Skin epidermis (tissue), 12 donors: ENCODE results near the gene MIER2.
"Not testable (repeated sequence)": the region's sequence is repeated elsewhere in the genome, so short reads cannot be mapped to it uniquely, and the experiment has no call there.

Experiments
- H3K27ac ChIP-seq, 21 experiments: fragments of 200-600 bp; sonication (generic) in 11 of 21; one replicate each; pipeline ENCODE4 v1.5.0; 2020; ENCODE audit warnings: mild to moderate bottlenecking in 3 of 21, inconsistent platforms in 2 of 21, moderate library complexity in 2 of 21
- H3K4me3 ChIP-seq, 7 experiments: fragments of 200-600 bp; sonication (generic) in 2 of 7; one replicate each; pipeline ENCODE4 v1.5.0; 2020; ENCODE audit warnings: inconsistent platforms in 2 of 7, mild to moderate bottlenecking in 2 of 7, moderate library complexity in 1 of 7

Gene MIER2

DNA sequence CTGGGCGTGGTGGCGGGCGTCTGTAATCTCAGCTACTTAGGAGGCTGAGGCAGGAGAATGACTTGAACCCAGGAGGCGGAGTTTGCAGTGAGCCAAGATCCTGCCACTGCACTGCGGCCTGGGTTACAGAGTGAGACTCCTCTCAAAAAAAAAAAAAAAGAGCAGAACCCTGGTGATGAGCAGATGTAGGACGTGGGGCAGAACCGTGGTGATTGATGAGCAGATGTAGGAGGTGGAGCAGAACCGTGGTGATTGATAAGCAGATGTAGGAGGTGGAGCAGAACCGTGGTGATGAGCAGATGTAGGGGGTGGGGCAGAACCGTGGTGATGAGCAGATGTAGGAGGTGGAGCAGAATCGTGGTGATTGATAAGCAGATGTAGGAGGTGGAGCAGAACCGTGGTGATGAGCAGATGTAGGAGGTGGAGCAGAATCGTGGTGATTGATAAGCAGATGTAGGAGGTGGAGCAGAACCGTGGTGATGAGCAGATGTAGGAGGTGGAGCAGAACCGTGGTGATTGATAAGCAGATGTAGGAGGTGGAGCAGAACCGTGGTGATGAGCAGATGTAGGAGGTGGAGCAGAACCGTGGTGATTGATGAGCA, 36.1 kb upstream of the MIER2 start:
- H3K4me3 ChIP-seq, H3K27ac ChIP-seq: not testable (repeated sequence)

DNA sequence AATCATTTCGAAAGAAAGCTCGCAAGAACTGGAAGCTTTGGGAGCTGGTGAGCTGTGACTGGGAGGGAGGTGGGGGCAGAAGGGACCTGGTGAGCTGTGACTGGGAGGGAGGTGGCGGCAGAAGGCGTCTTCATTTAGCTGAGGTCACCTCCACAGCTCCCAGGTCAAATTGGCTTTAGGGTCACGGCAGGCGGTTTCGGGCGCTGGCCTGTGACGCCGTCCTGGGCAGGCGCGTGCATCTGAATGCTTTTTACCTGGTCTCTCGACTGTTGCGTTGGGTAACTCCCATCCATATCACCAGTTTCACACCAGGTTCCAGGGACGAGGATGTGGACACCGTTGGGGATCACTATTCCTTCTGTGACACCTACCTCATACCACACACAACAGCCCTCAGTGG, 35.2 kb upstream of the MIER2 start:
- no peak overlapping the region for H3K27ac ChIP-seq
- H3K4me3 ChIP-seq, result no peak overlapping the region

DNA sequence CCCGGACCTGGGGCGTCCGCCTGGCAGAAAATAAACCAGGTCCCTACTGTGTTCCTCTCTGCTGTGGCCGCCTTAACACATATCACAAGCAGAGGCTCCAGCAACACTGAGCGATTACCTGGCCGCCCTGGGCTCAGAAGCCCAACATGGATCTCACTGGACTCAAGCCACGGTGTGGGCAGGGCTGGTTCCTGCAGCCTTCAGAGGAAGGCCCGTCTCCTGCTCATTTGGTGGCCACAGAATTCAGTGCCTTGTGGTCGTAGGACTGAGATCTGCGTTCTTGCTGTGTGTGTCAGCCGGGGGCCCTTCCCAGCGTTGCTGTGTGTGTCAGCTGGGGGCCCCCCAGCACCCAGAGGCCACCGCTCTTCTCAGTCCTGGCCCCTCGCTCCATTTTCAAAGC, 34.1 kb upstream of the MIER2 start:
- Histone ChIP-seq H3K4me3 (no peak overlapping the region), H3K27ac (no peak overlapping the region)

DNA sequence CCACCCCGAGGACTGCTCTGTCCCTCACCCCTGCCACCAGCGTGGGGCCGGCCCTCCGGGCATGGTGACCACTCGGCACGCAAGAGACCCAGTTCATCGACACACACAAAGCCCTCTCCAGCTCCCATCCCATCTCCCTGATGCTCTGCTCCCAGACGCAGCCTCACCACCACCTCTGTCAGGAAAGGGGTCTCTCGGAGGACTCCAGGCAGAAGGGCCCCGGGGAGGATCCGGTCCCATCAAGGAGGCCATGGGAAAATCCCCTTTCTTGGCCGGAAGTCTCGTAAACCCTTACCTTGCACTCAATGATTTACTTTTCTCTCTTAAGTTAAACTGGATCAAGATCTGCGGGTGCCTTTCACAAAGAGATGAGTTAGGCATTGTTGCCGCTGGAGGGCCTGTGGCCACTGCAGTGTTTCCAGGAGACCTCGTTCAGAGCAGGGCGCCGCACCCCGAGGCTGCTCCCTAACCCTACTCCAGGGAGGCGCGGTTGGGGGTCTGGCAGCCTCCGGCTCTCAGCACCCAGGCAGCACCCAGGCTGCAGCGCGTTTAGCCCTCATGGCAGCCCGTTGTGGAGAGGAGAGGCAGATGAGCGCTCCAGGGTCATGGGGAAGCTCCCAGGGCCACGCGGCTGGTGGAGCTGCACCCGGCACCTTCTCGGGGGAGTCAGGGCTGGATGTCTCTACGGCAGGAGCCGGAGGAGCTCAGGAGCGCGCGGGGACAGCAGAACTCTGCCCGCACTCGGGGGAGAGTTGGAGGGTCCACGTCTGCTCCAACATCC, 33.4 kb upstream of the MIER2 start:
- no peak overlapping the region for H3K27ac ChIP-seq
- no peak overlapping the region for H3K4me3 ChIP-seq

DNA sequence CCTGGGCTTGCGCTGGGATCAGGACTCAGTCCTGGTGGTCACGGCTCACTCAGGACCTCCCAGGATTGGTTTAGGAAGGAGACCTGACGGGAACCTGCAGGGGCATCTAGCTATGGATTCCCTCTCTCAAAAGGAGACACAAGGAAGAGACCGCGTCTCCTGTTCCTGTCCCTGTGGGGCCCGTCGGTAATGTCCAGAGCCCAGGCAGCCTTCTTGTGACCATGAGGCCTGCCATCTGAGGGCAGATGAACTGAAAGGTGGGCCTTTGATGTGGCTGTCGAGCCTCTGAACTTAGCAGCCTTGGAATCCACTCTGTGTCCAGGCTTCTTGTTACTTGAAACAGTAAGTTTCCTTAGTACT, 31.5 kb upstream of the MIER2 start:
- Histone ChIP-seq H3K27ac (no peak overlapping the region), H3K4me3 (no peak overlapping the region)

DNA sequence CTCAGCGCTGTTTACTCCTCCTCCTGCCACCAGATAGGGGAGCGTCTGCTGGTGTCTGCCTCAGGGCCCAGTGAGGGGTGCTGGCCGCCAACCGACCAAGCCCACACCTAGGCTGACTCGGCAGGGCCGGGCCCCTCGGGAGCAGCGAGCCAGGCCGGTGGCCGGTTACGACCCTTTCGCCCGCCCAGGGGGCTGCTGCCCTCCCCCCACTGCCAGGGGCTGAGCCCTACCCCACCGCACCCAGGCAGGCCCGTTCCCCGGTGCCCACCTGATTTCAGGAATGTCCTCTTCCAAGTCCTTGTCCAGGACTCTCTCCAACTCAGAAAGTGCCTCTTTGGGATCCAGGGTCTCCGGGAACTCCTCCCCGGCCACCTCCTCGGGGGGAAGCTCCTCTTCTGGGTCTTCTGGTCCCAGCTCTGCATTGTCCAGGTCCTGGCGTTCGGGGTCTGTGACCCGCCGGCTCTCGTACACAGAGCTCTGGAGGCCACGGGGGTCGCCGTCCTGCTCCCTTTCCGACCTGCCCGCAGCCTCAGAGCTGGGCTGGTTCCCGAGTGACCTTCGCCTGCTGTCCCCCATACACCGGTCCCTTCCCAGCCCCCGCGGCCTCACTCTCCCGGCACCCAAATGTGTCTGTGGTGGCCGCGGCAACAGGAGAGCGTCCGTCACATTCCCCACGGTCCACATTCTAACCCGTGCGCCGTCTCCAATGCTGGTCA, 31.0 kb upstream of the MIER2 start:
- Histone ChIP-seq H3K4me3 (peak overlapping the region in 2 of 7 experiments; percentile 28 to 37), H3K27ac (peak overlapping the region in 3 of 21 experiments; percentile 57 to 72 (median 60))

DNA sequence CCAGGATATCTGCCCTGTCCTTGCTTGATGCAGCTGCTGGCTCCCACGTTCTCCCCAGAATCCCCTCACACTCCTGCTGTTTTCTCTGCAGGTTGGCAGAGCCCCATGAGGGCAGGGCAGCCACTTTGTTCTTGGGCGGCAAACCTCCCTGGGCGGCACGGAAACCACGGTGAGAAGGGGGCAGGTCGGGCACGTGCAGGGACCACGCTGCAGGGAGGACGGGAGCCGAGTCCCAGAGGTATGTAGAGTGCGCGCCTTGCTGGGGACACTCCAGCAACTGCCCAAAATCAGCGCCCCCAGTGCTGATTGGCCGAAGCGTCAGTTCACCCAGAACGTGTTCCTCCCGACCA, 30.3 kb upstream of the MIER2 start:
- Histone ChIP-seq H3K4me3 (peak overlapping the region in 4 of 7 experiments; percentile 5 to 37 (median 18)), H3K27ac (peak overlapping the region in 8 of 21 experiments; percentile 21 to 83 (median 70))

DNA sequence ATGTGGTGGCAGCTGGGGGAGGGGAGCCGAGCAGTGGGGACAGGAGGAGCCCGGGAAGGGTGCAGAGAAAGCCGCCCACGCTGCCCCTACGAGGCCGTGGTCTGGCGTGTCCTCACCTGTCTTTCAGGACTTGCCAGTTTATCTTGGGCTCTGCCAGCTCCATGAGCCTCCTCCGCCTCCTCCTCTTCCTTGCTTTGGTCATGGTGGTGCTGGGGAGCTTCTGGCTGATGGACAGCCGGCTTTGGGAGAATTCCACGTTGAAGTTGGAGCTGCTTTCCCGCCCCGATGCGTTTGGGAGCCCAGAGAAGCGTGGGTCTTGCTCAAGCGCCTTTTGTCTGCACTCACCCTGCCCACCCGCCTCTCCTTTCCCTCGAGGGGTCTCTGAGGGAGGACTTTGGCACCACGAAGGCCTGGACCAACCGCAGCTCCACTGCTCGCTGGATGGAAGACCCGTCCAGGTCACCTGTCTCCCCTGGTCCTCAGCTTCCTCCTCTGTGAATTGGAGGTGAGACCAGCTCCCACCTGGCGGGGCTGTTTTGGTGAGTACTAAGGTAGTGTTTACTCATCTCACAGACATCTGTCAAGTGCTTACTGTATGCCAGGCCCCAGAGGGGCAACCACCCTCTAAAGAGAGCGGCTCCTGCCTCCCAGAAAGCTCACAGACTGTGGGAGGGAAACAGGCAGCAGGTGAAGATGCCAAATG, 29.7 kb upstream of the MIER2 start:
- peak overlapping the region in 12 of 21 experiments; percentile 22 to 83 (median 58) for H3K27ac ChIP-seq
- H3K4me3 ChIP-seq, result peak overlapping the region in 5 of 7 experiments; percentile 3 to 37 (median 9)

DNA sequence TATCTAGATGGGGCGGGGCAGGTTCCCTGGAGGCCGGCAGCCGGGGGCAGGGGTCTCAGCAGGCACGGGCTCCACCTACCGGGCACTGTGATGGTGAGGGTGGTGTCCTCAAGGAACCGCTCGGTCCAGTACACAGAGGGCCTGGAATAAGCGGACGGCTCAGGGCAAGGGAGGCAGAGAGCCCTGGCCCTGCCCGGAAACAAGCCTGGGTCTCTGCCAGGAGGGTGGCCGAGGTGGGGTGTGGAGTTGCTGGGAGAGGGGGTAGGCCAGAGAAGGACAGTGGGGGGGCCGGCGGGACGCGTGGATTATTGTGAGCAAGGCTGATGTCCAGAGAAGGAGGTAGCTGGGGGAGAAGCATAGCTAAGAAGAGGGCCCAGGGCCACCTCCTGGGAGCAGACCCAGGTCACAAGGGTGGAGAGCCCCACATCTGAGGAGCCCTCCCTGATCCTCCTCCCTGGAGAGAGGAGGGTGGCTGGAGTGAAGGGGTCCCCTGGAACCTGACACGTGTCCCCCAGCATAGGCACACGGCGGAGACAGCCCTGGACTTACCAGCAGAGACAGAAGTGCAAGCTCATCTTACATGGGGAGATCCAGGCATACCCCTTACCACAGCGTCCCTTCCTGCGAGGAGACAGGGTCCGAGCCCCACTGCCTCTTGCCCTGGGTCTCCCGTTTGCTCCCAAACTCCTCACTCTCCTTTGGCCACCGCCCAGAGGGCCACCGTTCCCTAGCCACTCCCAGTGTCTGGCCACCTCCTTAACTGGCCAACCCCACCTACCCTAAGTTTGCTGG, 29.0 kb upstream of the MIER2 start:
- Histone ChIP-seq H3K4me3 (peak overlapping the region in 3 of 7 experiments; percentile 3 to 37 (median 28)), H3K27ac (peak overlapping the region in 11 of 21 experiments; percentile 11 to 83 (median 56))

DNA sequence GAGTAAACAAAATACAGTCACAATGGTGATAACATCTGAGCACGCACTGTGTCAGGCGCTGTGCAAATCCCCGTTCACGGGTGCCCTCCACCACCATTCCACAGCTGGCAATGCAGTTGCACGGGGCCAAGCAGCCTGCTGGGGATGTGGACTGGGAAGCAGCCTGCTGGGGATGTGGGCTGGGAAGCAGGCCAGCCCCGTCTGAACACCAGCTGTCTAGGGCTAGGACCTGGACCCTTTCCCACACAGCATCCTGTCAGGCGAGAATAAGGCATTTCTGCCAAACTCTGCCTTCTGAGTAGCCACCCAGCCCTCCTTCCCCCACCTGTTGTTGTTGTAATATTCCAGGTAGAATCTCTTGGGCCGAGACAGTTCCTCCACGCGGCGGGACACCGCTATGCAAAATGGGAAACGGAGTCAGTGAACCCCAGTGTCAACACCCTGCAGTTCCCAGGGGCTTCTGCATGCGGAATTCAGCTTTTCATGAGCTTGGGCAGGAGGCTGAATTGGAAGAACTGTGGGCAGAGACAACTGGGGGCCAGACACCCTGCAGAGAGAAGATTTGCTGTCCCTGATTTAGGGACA, 27.8 kb upstream of the MIER2 start:
- Histone ChIP-seq H3K4me3 (no peak overlapping the region), H3K27ac (no peak overlapping the region)

DNA sequence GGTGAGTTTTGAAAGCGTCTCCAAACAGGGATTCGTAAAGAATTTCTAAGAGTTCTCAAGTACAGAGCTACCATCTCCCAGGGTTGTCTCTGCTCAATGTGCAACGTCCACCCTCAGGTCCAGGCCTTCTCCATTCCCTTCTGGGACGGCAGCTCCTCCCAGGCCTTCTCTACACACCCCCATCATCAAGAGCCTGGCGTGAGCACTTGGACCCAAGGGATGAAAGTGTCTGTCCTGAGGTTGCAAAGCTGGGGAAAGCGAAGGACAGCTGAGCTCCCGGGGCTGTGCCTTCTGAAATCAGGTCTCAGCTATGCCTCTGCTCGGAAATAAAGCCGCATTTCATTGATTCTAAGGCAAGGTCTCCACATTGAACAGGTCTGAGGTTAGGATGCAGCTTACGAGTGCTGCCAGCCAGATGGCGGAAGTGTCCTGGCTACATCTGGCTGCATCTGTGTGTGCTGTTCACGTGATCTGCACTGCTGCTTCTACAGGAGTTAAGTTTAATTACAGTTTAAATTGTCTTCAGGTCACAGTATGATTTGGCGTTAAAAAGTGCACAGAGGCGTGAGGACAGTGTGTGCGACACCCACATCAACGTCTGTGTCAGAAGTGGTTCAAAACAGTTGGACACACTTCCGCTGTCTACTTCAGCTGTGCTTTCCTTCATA, 27.0 kb upstream of the MIER2 start:
- H3K4me3 ChIP-seq, result no peak overlapping the region
- H3K27ac ChIP-seq, result no peak overlapping the region

DNA sequence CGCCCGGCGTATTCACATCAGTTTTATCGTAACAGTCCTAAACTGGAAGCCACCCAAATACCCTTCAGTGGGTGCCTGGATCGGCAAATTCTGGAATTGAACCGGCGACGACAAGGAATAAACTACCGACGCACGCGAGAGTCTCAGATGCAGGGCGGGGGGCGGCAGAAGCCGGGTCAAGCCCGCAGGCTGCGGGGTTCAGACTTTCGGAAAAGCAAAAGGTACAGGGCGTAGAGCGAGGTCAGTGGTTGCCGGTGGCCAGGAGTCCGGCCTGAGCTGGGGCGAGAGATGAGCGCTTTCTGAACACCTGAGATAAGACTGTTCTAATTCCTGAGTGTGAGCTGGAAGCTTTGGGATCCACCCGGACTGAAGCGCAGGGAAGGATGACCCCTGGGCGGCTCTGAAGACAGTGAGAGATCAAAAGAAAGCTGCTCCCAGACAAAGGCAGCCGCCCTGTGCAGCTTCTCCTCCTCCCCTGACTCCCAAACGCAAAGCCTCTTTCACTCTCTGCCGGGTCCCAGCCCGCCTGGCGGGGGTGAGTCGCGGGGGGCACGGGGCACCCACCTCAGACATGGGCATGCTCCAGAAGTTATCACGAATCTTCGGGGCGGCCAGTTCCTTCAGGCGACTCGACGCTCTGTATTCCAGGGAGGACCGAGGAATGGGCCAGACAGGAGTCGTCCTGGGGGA, 26.2 kb upstream of the MIER2 start:
- no peak overlapping the region for H3K4me3 ChIP-seq
- H3K27ac ChIP-seq, result no peak overlapping the region

DNA sequence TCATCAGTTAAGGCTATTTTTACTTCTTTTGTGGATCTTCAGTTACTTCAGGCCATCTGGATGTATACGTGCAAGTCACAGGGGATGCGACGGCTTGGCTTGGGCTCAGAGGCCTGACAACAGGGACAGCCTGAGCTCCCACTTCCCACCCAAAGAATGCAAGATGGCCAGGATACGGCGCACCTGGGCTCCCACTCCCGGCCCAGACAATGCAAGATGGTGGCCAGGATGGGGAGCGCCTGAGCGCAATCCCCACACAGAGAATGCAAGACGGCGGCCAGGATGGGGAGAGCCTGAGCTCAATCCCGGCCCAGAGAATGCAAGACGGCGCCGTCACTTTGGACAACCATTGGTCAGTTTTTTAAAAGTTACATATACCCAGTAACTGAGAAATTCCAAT, 25.3 kb upstream of the MIER2 start:
- H3K4me3 ChIP-seq, result no peak overlapping the region
- no peak overlapping the region for H3K27ac ChIP-seq

DNA sequence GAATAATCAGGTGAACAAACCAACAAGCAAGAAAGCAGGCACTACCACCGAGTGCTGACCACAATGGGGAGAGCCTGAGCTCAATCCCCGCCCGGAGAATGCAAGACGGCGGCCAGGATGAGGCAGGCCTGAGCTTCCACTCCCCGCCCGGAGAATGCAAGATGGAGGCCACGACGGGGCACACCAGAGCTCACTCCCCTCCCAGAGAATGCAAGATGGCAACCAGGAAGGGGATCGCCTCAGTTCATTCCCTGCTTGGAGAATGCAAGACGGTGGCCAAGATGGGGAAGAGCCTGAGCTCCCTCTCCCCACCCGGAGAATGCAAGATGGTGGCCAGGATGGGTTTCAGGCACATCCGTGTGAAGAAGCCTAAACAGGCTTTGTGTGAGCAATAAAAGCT, 24.7 kb upstream of the MIER2 start:
- Histone ChIP-seq H3K4me3 (no peak overlapping the region), H3K27ac (no peak overlapping the region)

DNA sequence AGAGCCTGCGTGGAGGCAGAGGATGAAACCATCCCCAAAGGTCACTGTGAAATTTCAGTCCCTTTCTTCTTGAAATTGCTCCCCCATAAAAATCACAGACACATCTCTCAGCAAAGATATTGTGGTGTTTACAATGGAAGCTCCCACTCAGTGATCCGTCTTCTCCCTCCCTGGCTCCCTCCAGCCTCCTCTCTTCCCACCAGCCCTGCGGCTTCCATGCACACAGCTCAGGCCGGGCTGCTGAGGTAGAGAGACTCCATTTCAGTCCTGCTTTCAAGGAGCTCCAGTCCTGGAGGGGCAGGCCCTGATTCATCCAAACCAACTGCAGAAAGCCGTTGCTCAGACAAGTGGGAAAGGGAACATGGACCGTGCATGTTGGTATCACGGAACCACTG, 24.0 kb upstream of the MIER2 start:
- Histone ChIP-seq H3K4me3 (no peak overlapping the region), H3K27ac (no peak overlapping the region)

DNA sequence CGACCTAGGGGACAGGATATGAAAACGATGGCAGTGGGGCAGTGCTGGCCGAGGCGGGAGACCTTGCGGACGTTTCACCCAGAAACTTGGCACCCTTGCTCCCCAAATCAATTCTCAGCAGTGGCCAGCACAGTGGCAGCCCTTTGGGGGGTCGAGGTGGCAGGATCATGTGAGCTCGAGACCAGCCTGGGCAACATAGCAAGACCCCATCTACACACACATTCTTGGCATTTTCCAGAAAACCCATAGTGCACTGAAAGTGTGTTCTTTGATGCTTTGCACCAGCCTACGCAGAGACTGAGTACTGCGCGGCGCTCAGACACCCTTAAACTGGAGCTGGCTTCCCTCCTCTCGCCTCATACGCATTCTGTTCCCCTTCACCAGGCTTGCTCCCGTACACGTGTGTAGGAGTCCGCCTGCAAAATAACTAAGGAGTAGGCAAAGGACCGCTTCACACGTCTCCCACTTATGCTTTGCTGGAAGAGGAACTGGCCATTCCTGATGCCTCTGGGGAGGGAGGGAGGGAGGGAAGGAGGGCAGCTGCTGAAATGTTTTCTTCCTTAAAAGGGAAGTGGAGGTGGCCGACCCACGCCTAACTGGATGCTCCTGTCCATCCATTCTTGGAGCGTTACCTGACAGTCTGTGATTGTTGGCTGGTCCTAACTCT, 23.5 kb upstream of the MIER2 start:
- H3K4me3 ChIP-seq, result no peak overlapping the region
- H3K27ac ChIP-seq, result no peak overlapping the region

DNA sequence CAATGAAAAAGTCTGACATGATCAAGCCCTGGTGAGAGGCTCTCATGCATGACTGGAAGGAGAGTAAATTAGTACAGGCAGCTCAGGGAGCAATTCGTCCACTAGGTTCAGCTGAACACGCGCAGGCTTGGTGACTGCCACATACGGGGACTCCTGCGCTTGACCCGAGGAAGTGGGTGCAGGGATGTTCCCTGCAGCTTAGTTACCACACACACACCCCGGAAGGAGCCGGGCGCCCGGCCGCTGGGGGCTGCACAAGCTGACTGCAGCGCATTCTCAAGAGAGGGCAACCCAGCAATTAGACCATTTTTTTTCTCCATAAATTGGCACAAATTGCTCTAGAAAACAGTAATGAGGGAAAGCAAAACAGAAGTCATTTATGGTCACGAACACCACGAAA, 23.0 kb upstream of the MIER2 start:
- H3K4me3 ChIP-seq, result no peak overlapping the region
- no peak overlapping the region for H3K27ac ChIP-seq

DNA sequence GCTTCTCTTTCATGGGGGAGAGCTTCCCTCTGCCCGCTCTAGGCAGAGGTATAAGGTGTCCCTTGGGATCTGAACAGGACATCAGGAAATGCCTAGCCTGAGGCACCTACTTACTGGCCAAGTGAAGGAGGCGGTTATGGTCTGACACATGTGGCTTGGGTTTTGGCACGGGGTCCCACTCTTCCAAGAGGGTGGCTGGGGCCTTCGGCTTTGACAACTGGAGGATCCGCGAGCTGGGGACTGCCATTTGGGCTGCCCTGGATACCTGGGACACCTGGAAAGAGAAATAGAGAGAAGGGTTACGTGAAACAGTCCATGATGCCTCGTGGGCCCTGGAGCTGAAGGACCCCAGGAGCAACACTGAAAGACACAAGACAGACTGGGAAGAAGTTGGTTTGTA, 22.4 kb upstream of the MIER2 start:
- no peak overlapping the region for H3K4me3 ChIP-seq

More for the DNA sequence above, 22.4 kb upstream of the MIER2 start:
- H3K27ac ChIP-seq, result no peak overlapping the region
